ENCODE measurements around the gene CCBE1.

CCBE1 gene

GRCh38 chr18:59431131-59431530 is 266.1 kb downstream of the CCBE1 start:
- no peak overlapping the region for H3K4me3 ChIP-seq (ENCODE audit: low read depth, low read length)
- TF ChIP-seq, protein P1, sequence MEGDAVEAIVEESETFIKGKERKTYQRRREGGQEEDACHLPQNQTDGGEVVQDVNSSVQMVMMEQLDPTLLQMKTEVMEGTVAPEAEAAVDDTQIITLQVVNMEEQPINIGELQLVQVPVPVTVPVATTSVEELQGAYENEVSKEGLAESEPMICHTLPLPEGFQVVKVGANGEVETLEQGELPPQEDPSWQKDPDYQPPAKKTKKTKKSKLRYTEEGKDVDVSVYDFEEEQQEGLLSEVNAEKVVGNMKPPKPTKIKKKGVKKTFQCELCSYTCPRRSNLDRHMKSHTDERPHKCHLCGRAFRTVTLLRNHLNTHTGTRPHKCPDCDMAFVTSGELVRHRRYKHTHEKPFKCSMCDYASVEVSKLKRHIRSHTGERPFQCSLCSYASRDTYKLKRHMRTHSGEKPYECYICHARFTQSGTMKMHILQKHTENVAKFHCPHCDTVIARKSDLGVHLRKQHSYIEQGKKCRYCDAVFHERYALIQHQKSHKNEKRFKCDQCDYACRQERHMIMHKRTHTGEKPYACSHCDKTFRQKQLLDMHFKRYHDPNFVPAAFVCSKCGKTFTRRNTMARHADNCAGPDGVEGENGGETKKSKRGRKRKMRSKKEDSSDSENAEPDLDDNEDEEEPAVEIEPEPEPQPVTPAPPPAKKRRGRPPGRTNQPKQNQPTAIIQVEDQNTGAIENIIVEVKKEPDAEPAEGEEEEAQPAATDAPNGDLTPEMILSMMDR (IDR thresholded peaks at IDR 0.05; ENCODE audit: insufficient read depth, low read depth, low read length, missing control alignments), result no peak
- no peak for DNase-seq (ENCODE audit: low read depth)

DNA sequence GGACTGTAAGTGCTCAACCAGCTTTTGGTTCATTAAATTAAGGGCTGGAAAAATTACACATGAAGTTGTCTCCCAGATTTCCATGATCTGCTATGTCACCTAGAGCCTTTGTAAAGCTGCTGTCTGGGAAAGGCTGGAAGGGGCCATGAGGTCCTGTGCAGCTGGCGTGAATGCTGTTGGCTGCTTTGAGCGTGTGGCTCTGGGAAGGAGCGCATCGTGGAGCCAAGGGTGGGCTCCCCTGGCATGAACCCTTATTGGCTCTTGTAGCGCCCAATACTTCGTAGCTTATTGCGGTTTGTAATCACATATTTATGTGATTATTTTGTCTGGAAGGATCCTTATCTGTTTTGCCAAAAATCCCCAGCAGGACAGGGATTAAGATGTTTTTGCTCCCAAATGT is 267.6 kb downstream of the CCBE1 start:
- no peak overlapping the region for H3K4me3 ChIP-seq (ENCODE audit: low read depth, low read length)
- TF ChIP-seq, protein P1 (IDR thresholded peaks at IDR 0.05; ENCODE audit: insufficient read depth, low read depth, low read length, missing control alignments), result no peak
- DNase-seq (ENCODE audit: low read depth), result no peak

- DNase-seq (ENCODE audit: low read depth), result no peak
- no peak overlapping the region for H3K4me3 ChIP-seq (ENCODE audit: low read depth, low read length)
- TF ChIP-seq, protein P1 (IDR thresholded peaks at IDR 0.05; ENCODE audit: insufficient read depth, low read depth, low read length, missing control alignments), result no peak
Observed at GRCh38 chr18:59428018-59428417, 269.2 kb downstream of the CCBE1 start.

- TF ChIP-seq, protein P1 (IDR thresholded peaks at IDR 0.05; ENCODE audit: insufficient read depth, low read depth, low read length, missing control alignments), result no peak
- DNase-seq (ENCODE audit: low read depth), result no peak
- H3K4me3 ChIP-seq (ENCODE audit: low read depth, low read length), result no peak overlapping the region
Observed at GRCh38 chr18:59426855-59427254, 270.4 kb downstream of the CCBE1 start.

DNA sequence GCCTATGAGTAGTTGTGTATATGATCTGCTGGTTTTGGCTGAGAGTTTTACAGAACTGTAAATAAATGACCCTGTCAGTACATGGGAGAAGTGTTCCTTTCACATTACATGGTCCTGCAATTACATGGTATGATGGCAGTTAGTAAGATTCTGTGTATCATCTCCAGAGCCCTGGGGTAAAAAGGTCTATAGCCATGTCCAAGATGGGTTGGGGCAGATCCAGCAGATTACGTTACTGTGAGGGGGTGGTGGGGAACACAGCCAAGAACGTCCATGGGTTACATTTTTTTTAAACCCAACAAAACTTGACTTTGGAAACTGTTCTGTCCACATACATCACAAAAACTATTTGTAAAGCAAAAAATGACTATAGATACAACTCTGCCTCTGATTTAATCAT is 274.0 kb downstream of the CCBE1 start:
- TF ChIP-seq, protein P1 (IDR thresholded peaks at IDR 0.05; ENCODE audit: insufficient read depth, low read depth, low read length, missing control alignments), result no peak
- no peak for DNase-seq (ENCODE audit: low read depth)
- H3K4me3 ChIP-seq (ENCODE audit: low read depth, low read length), result no peak overlapping the region

- DNase-seq (ENCODE audit: low read depth), result no peak
- no peak overlapping the region for H3K4me3 ChIP-seq (ENCODE audit: low read depth, low read length)
- TF ChIP-seq, protein P1 (IDR thresholded peaks at IDR 0.05; ENCODE audit: insufficient read depth, low read depth, low read length, missing control alignments), result no peak
Observed at GRCh38 chr18:59420244-59420643, 277.0 kb downstream of the CCBE1 start.

GRCh38 chr18:59419386-59419785 is 277.8 kb downstream of the CCBE1 start:
- TF ChIP-seq, protein P1 (IDR thresholded peaks at IDR 0.05; ENCODE audit: insufficient read depth, low read depth, low read length, missing control alignments), result no peak
- DNase-seq (ENCODE audit: low read depth), result no peak
- no peak overlapping the region for H3K4me3 ChIP-seq (ENCODE audit: low read depth, low read length)

Data from GM12865 (cell line).